A673 (cell line): Measurements from ENCODE around the gene CEP89.

ENCODE experiments used
- EZH2 ChIP-seq: fragments of 200-600 bp; sonication (generic); IDR thresholded peaks from 2 replicates; pipeline ENCODE4 v1.6.1; 2017; ENCODE audit warnings: borderline replicate concordance, low read depth, mild to moderate bottlenecking, mixed read lengths, antibody characterized with exemption, low read length; ENCODE audit not compliant: poor library complexity, severe bottlenecking
- TF ChIP-seq, protein P1 (sequence below): fragments of 300-800, 200-600 bp; sonication (generic); conservative IDR thresholded peaks from 2 replicates; pipeline ENCODE4 v1.5.1; 2017; ENCODE audit warnings: low read depth, mild to moderate bottlenecking, antibody characterized with exemption, low read length, moderate library complexity, mixed read lengths

- TF ChIP-seq, protein P1, sequence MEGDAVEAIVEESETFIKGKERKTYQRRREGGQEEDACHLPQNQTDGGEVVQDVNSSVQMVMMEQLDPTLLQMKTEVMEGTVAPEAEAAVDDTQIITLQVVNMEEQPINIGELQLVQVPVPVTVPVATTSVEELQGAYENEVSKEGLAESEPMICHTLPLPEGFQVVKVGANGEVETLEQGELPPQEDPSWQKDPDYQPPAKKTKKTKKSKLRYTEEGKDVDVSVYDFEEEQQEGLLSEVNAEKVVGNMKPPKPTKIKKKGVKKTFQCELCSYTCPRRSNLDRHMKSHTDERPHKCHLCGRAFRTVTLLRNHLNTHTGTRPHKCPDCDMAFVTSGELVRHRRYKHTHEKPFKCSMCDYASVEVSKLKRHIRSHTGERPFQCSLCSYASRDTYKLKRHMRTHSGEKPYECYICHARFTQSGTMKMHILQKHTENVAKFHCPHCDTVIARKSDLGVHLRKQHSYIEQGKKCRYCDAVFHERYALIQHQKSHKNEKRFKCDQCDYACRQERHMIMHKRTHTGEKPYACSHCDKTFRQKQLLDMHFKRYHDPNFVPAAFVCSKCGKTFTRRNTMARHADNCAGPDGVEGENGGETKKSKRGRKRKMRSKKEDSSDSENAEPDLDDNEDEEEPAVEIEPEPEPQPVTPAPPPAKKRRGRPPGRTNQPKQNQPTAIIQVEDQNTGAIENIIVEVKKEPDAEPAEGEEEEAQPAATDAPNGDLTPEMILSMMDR: no peak
- no peak for TF ChIP-seq EZH2
These were observed 70.1 kb downstream of the CEP89 start for GRCh38 chr19:32901504-32902161.
